HepG2 (cell line): ENCODE data around the gene NANOS1. TPM values are rescaled to one million over a fixed set of nuclear protein-coding genes. Genes with fewer than 3 reads are reported as not detected.

Experiments
- ATAC-seq: fragments of 200-7000 bp; cut with Tn5 transposase; 3 replicates; pipeline ENCODE4 v1.9.1; 2020; ENCODE audit warnings: mild to moderate bottlenecking, moderate library complexity
- BruUV-seq: library from RNA; stranded (reverse); fragments of 400-500 nt; replicated peaks from 2 replicates; lab custom pipeline; 2021; lab: Mats Ljungman, UMichigan
- CTCF ChIA-PET: fragments of 300-600 bp; formaldehyde crosslinking; extraction: SDS; loops from one replicate; lab custom pipeline; 2021; ENCODE audit warnings: low total read pairs, inconsistent platforms, low intra/inter-chr PET ratio; lab: Yijun Ruan, JAX
- POLR2A ChIA-PET: fragments of 350-600 bp; sonication (Branson Sonifier 250); formaldehyde crosslinking; loops from one replicate; lab custom pipeline; 2020; ENCODE audit warnings: antibody characterized with exemption, inconsistent platforms; lab: Yijun Ruan, JAX
- DNase-seq: peaks from one replicate; pipeline ENCODE4 v3.0.0-alpha.2; 2015; ENCODE audit warnings: low spot score
- FAIRE-seq: peaks from 3 replicates; lab custom pipeline; 2011; peaks lifted over from hg19 to GRCh38; lab: Jason Lieb, UNC
- H2AFZ ChIP-seq: one replicate; pipeline ENCODE4 v1.6.1; 2011; ENCODE audit warnings: low read length, inconsistent platforms
- H3K27ac ChIP-seq: fragments of 300-600 bp; 3 replicates; pipeline ENCODE4 v1.8.0; 2011; ENCODE audit warnings: mixed run types, mild to moderate bottlenecking, mixed read lengths, low read length, inconsistent platforms; ENCODE audit not compliant: insufficient read depth; ENCODE audit errors: extremely low read length
- H3K27me3 ChIP-seq, 2 experiments: fragments of 200-600 bp in 1 of 2; 2 replicates in 1 of 2; 3 replicates in 1 of 2; pipeline versions ENCODE4 v1.6.0 to v1.8.0; 2011; ENCODE audit warnings: low read length in 2 of 2, mild to moderate bottlenecking in 2 of 2, moderate library complexity in 2 of 2, inconsistent platforms in 1 of 2; ENCODE audit not compliant: insufficient read depth in 2 of 2, control insufficient read depth in 1 of 2
- H3K36me3 ChIP-seq, 2 experiments: fragments of 200-600 bp in 1 of 2; replicated peaks in 1 of 2; 2 replicates in 1 of 2; 3 replicates in 1 of 2; pipeline versions ENCODE4 v1.5.1 to v1.8.0; 2011; ENCODE audit warnings: low read length in 2 of 2, inconsistent platforms in 1 of 2; ENCODE audit not compliant: insufficient read depth in 2 of 2, control insufficient read depth in 1 of 2
- H3K4me1 ChIP-seq: 2 replicates; pipeline ENCODE4 v1.5.1; 2012; ENCODE audit warnings: low read length, inconsistent platforms; ENCODE audit not compliant: insufficient read depth
- H3K4me2 ChIP-seq: 2 replicates; pipeline ENCODE4 v1.6.0; 2011; ENCODE audit warnings: low read depth, low read length, inconsistent platforms
- H3K4me3 ChIP-seq, 3 experiments: fragments of 200-600 bp in 1 of 3; sonication (generic), shearing (Covaris generic) in 1 of 3; replicated peaks in 1 of 3; 2 replicates each; pipeline ENCODE4 v1.5.1; 2011 to 2016; ENCODE audit warnings: low read length in 3 of 3, inconsistent platforms in 2 of 3, low read depth in 2 of 3, mild to moderate bottlenecking in 2 of 3, control low read depth in 1 of 3, mixed read lengths in 1 of 3; ENCODE audit not compliant: insufficient read depth in 1 of 3
- H3K79me2 ChIP-seq: one replicate; pipeline ENCODE4 v1.6.1; 2011; ENCODE audit warnings: low read length, inconsistent platforms; ENCODE audit not compliant: insufficient read depth
- H3K9ac ChIP-seq: 2 replicates; pipeline ENCODE4 v1.6.0; 2011; ENCODE audit warnings: mild to moderate bottlenecking, low read depth, low read length, inconsistent platforms; ENCODE audit not compliant: insufficient read depth
- H3K9me3 ChIP-seq: 2 replicates; pipeline ENCODE4 v1.5.1; 2012; ENCODE audit warnings: mild to moderate bottlenecking, low read length
- H4K20me1 ChIP-seq: 2 replicates; pipeline ENCODE4 v1.6.0; 2011; ENCODE audit warnings: inconsistent platforms, mild to moderate bottlenecking, low read length, moderate library complexity; ENCODE audit not compliant: insufficient read depth
- FOXK1 ChIP-seq: sonication (generic); formaldehyde crosslinking; IDR thresholded peaks from 2 replicates; pipeline ENCODE4 v1.4.0; 2020; ENCODE audit warnings: low read depth, missing genetic modification reagents, borderline replicate concordance
- KDM4B ChIP-seq: sonication (generic); formaldehyde crosslinking; IDR thresholded peaks from 2 replicates; pipeline ENCODE4 v1.4.0; 2020; ENCODE audit warnings: missing genetic modification reagents
- MLLT10 ChIP-seq: sonication (generic); formaldehyde crosslinking; IDR thresholded peaks from 2 replicates; pipeline ENCODE4 v1.4.0; 2020; ENCODE audit warnings: missing genetic modification reagents
- MLX ChIP-seq: IDR thresholded peaks from 2 replicates; pipeline ENCODE4 v1.6.1; 2016
- PRDM15 ChIP-seq: sonication (generic); formaldehyde crosslinking; IDR thresholded peaks from 2 replicates; pipeline ENCODE4 v1.4.0; 2020; ENCODE audit warnings: missing genetic modification reagents
- RAD51 ChIP-seq: fragments of 450-650 bp; IDR thresholded peaks from 2 replicates; pipeline ENCODE4 v1.6.1; 2016; ENCODE audit warnings: borderline replicate concordance
- RXRA ChIP-seq: sonication (generic); formaldehyde crosslinking; IDR thresholded peaks from 2 replicates; pipeline ENCODE4 v1.5.1; 2020; ENCODE audit warnings: missing genetic modification reagents
- ZNF251 ChIP-seq: sonication (generic); formaldehyde crosslinking; IDR thresholded peaks from 2 replicates; pipeline ENCODE4 v1.9.0; 2021; ENCODE audit warnings: mild to moderate bottlenecking, missing genetic modification reagents
- ZNF33B ChIP-seq: sonication (generic); formaldehyde crosslinking; IDR thresholded peaks from 2 replicates; pipeline ENCODE4 v1.5.1; 2020; ENCODE audit warnings: mild to moderate bottlenecking, missing genetic modification reagents
- ZNF431 ChIP-seq: sonication (generic); formaldehyde crosslinking; IDR thresholded peaks from 2 replicates; pipeline ENCODE4 v1.9.0; 2022; ENCODE audit warnings: missing genetic modification reagents, low read depth, mild to moderate bottlenecking, borderline replicate concordance
- ZNF724P ChIP-seq: sonication (generic); formaldehyde crosslinking; IDR thresholded peaks from 2 replicates; pipeline ENCODE4 v1.8.0; 2022; ENCODE audit warnings: missing genetic modification reagents, borderline replicate concordance
- WGBS: methylation state at CpG from one replicate; pipeline ENCODE4 v1.1.6; 2017; ENCODE audit warnings: low lambda C conversion rate; 5-methylcytosine and 5-hydroxymethylcytosine counted together
- in situ Hi-C: cut with HindIII; loops from 2 replicates; pipeline ENCODE4 v1.10.0; 2017; ENCODE audit warnings: low pct_unique_long_range_greater_than_20kb; ENCODE audit not compliant: extremely low pct_ligation_motif_present
- intact Hi-C: fragments of 100-400 bp; cut with micrococcal nuclease; formaldehyde crosslinking; loops from one replicate; pipeline ENCODE4 v1.10.0; 2022; ENCODE audit not compliant: unreplicated experiment
- polyA plus RNA-seq, 8 experiments: library from polyadenylated mRNA; depleted of rRNA in 3 of 8; stranded (reverse) in 7 of 8; unstranded in 1 of 8; fragments of >200 nt; fragmentation: Illumina TruSeq in 4 of 8; extraction: Trizol in 4 of 8; gene quantifications; 2 replicates each; pipeline versions ENCODE4 v1.2.1 to v1.2.3, GENCODE V29; 2011 to 2016; ENCODE audit warnings: low read depth in 4 of 8, missing spikeins in 1 of 8, mixed read lengths in 1 of 8; ENCODE audit not compliant: insufficient read depth in 1 of 8
- total RNA-seq, 5 experiments: library from RNA; depleted of rRNA; stranded (reverse); fragments of >200 nt; fragmentation: Illumina TruSeq; extraction: Trizol; gene quantifications; 2 replicates each; pipeline ENCODE4 v1.2.3, GENCODE V29; 2016; ENCODE audit warnings: low read depth in 1 of 5

The NANOS1 gene
- total and polyA plus RNA-seq, 2 of the 13 experiments (the other 11 are each of a cell fraction or from before 2014, with no cell fraction given): 1.7 to 2.2 TPM

GRCh38 chr10:119055472-119055871 lies 26.0 kb downstream of the NANOS1 start:
- FAIRE-seq (no peak), ATAC-seq (no peak), DNase-seq (no peak)
- 90% methylated on average over 1 of the region's 1 CpG for WGBS
- Histone ChIP-seq H3K9me3 (no peaks in the 10 kb centered on the region), H3K27me3 (no peaks in the 10 kb centered on the region), H3K36me3 (peaks cover 38 to 93% of the 10 kb centered on the region in 2 experiments), H4K20me1 (no peaks in the 10 kb centered on the region; the same call in 1 of the 2 replicates), H3K4me1 (no peaks in the 10 kb centered on the region), H3K4me3 (no peak overlapping the region), H3K79me2 (peaks cover 7% of the 10 kb centered on the region), H2AFZ (no peak overlapping the region), H3K9ac (no peak overlapping the region), H3K4me2 (no peak overlapping the region), H3K27ac (no peak overlapping the region)
- in situ Hi-C loops (no loop called here), intact Hi-C loops (no loop called here)
- ChIA-PET POLR2A (no interaction called here), CTCF (no interaction called here)
- BruUV-seq: no TSS peak
- TF ChIP-seq RAD51: no peak
- no peak for TF ChIP-seq ZNF724P (CRISPR knock-in tag)
- no peak for TF ChIP-seq ZNF251 (CRISPR knock-in tag)
- TF ChIP-seq, all 625 proteins: peak for 0

- Histone ChIP-seq H3K27me3 (no peaks in the 10 kb centered on the region), H3K4me1 (no peaks in the 10 kb centered on the region), H3K9ac (no peak overlapping the region), H3K9me3 (no peaks in the 10 kb centered on the region), H3K27ac (no peak overlapping the region), H3K4me2 (no peak overlapping the region), H3K79me2 (peaks cover 13% of the 10 kb centered on the region), H3K36me3 (peaks cover 35 to 91% of the 10 kb centered on the region in 2 experiments), H4K20me1 (no peaks in the 10 kb centered on the region), H2AFZ (no peak overlapping the region), H3K4me3 (no peak overlapping the region)
- BruUV-seq: no TSS peak
- DNase-seq (no peak), ATAC-seq (no peak), FAIRE-seq (no peak)
- POLR2A ChIA-PET: no interaction called here
- WGBS: 98% methylated on average over 11 of the region's 11 CpGs
- in situ Hi-C loops: no loop called here
- intact Hi-C loops: no loop called here
- no peak for TF ChIP-seq ZNF431 (CRISPR knock-in tag)
- no peak for TF ChIP-seq MLLT10 (CRISPR knock-in tag)
- TF ChIP-seq MLX: no peak
- no peak for TF ChIP-seq RXRA
- no peak for TF ChIP-seq FOXK1 (CRISPR knock-in tag)
- no peak for TF ChIP-seq ZNF33B (CRISPR knock-in tag)
- TF ChIP-seq KDM4B (CRISPR knock-in tag): no peak
- TF ChIP-seq PRDM15 (CRISPR knock-in tag): no peak
- CTCF ChIA-PET: no interaction called here
These were observed 28.5 kb downstream of the NANOS1 start for GRCh38 chr10:119058010-119058409.
